GM12878 (cell line): ENCODE measurements around the gene IL32. TPM values are rescaled to one million over a fixed set of nuclear protein-coding genes. Genes with fewer than 3 reads are reported as not detected.

Experiments used
- CBFB ChIP-seq: IDR thresholded peaks from 2 replicates; pipeline ENCODE4 v1.6.1; 2016; ENCODE audit warnings: antibody characterized with exemption, low read depth
- CBX3 ChIP-seq: fragments of 200-600 bp; sonication (generic); IDR thresholded peaks from 2 replicates; pipeline ENCODE4 v1.6.1; 2016; ENCODE audit warnings: low read depth, borderline replicate concordance
- EZH2 ChIP-seq: IDR thresholded peaks from 2 replicates; pipeline ENCODE4 v1.6.1; 2012; ENCODE audit warnings: low read depth, mild to moderate bottlenecking, control low read depth, inconsistent platforms, low read length, borderline replicate concordance; ENCODE audit not compliant: control insufficient read depth
- FOS ChIP-seq: IDR thresholded peaks from 3 replicates; pipeline ENCODE4 v1.6.1; 2011; ENCODE audit warnings: borderline replicate concordance; ENCODE audit not compliant: insufficient read length; ENCODE audit errors: extremely low read depth
- FOXM1 ChIP-seq: IDR thresholded peaks from 2 replicates; pipeline ENCODE4 v1.6.1; 2012; ENCODE audit warnings: low read depth, mild to moderate bottlenecking, inconsistent platforms, low read length, moderate library complexity
- IKZF1 ChIP-seq: fragments of 450-650 bp; conservative IDR thresholded peaks from 2 replicates; pipeline ENCODE4 v1.6.1; 2017; ENCODE audit warnings: antibody characterized with exemption, mild to moderate bottlenecking
- IKZF2 ChIP-seq, 2 experiments: fragments of 450-650 bp; IDR thresholded peaks; 2 replicates each; pipeline ENCODE4 v1.6.1; 2017; ENCODE audit warnings: mild to moderate bottlenecking in 2 of 2, moderate library complexity in 2 of 2
- KLF5 ChIP-seq: fragments of 450-650 bp; IDR thresholded peaks from 2 replicates; pipeline ENCODE4 v1.6.1; 2014; ENCODE audit warnings: mild to moderate bottlenecking; ENCODE audit not compliant: partially characterized antibody
- MEF2A ChIP-seq: IDR thresholded peaks from 2 replicates; pipeline ENCODE4 v1.6.1; 2011; ENCODE audit warnings: low read depth, mild to moderate bottlenecking, low read length, moderate library complexity; ENCODE audit not compliant: insufficient read depth
- MYC ChIP-seq: IDR thresholded peaks from 2 replicates; pipeline ENCODE4 v1.6.1; 2011; ENCODE audit warnings: mild to moderate bottlenecking, low read length, moderate library complexity, inconsistent platforms; ENCODE audit not compliant: insufficient read depth, insufficient replicate concordance, insufficient read length, severe bottlenecking
- NFIC ChIP-seq: IDR thresholded peaks from 2 replicates; pipeline ENCODE4 v1.6.1; 2012; ENCODE audit warnings: low read depth, mild to moderate bottlenecking, inconsistent platforms, low read length, moderate library complexity
- RB1 ChIP-seq: fragments of 450-650 bp; formaldehyde crosslinking; IDR thresholded peaks from 2 replicates; pipeline ENCODE4 v1.6.1; 2017; ENCODE audit warnings: mild to moderate bottlenecking, borderline replicate concordance
- SREBF1 ChIP-seq: IDR thresholded peaks from 2 replicates; pipeline ENCODE4 v1.6.1; 2012; ENCODE audit warnings: mild to moderate bottlenecking, low read length
- YY1 ChIP-seq: IDR thresholded peaks from 2 replicates; pipeline ENCODE4 v1.6.1; 2011; ENCODE audit warnings: low read depth, mild to moderate bottlenecking, low read length
- ZNF384 ChIP-seq: IDR thresholded peaks from 2 replicates; pipeline ENCODE4 v1.6.1; 2012; ENCODE audit warnings: low read depth, mild to moderate bottlenecking, low read length, improper control_type of control experiment, borderline replicate concordance
- polyA plus RNA-seq, 11 experiments: library from polyadenylated mRNA; depleted of rRNA in 4 of 11; unstranded in 6 of 11; stranded (reverse) in 5 of 11; fragments of >200 nt; fragmentation: Nextera tagmentation in 4 of 11; fragmentation: Illumina TruSeq in 1 of 11; extraction: Ambion mirVana in 4 of 11; extraction: Trizol in 1 of 11; gene quantifications; 1 replicate in 1 of 11; 2 replicates in 10 of 11; pipeline versions ENCODE4 v1.2.1 to v1.2.3, GENCODE V29; 2011 to 2016; ENCODE audit warnings: inconsistent platforms in 2 of 11, missing spikeins in 2 of 11, low read depth in 1 of 11
- total RNA-seq, 4 experiments: library from RNA; depleted of rRNA in 3 of 4; stranded (reverse); fragments of >200 nt in 3 of 4; fragmentation: Illumina TruSeq in 1 of 4; extraction: Trizol in 1 of 4; gene quantifications; 2 replicates each; pipeline versions ENCODE4 v1.2.1 to v1.2.3, GENCODE V29; 2013 to 2021
- TF ChIP-seq, protein P1 (sequence below): fragments of 450-650 bp; IDR thresholded peaks from 2 replicates; pipeline ENCODE4 v1.6.1; 2017; ENCODE audit warnings: mild to moderate bottlenecking, low read depth, inconsistent platforms; ENCODE audit not compliant: poor library complexity, severe bottlenecking
- TF ChIP-seq, protein P2 (sequence below), 3 experiments: IDR thresholded peaks in 2 of 3; conservative IDR thresholded peaks in 1 of 3; 2 replicates each; pipeline ENCODE4 v1.5.1; 2011; ENCODE audit warnings: low read depth in 3 of 3, low read length in 3 of 3, mild to moderate bottlenecking in 3 of 3, control low read depth in 2 of 3, moderate library complexity in 2 of 3, inconsistent platforms in 1 of 3, mixed read lengths in 1 of 3; ENCODE audit not compliant: control insufficient read depth in 2 of 3, insufficient read depth in 1 of 3; ENCODE audit errors: extremely low read depth in 1 of 3
- TF ChIP-seq, protein P3 (sequence below): fragments of 450-650 bp; IDR thresholded peaks from 2 replicates; pipeline ENCODE4 v1.6.1; 2017; ENCODE audit warnings: mild to moderate bottlenecking, moderate library complexity
- TF ChIP-seq, protein P4 (sequence below): fragments of 450-650 bp; formaldehyde crosslinking; IDR thresholded peaks from 2 replicates; pipeline ENCODE4 v1.4.0; 2022; ENCODE audit warnings: mild to moderate bottlenecking, moderate library complexity

IL32 gene
- total and polyA plus RNA-seq, 10 of the 15 experiments (the other 5 are each of a cell fraction or from before 2014, with no cell fraction given) = 27.0 to 122 (median 55.8) TPM

DNA sequence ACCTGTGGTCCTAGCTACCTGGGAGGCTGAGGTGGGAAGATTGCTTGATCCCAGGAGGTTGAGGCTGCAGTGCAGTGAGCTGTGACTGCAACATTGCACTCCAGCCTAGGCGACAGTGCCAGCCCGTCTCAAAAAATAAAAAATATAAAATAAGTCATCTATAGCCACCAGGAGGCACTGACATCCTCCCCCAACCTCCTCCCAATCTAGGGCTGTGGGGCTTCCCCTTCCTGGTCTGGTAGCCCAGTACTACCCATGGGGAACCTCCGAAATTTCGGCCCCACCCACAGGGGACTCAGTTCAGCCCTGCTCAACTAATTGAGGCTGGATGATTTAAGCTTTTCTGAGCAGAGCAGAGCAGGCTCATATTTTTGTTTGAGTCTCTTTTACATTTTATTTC, 30.4 kb downstream of the IL32 start (continued):
- TF ChIP-seq, protein P1, sequence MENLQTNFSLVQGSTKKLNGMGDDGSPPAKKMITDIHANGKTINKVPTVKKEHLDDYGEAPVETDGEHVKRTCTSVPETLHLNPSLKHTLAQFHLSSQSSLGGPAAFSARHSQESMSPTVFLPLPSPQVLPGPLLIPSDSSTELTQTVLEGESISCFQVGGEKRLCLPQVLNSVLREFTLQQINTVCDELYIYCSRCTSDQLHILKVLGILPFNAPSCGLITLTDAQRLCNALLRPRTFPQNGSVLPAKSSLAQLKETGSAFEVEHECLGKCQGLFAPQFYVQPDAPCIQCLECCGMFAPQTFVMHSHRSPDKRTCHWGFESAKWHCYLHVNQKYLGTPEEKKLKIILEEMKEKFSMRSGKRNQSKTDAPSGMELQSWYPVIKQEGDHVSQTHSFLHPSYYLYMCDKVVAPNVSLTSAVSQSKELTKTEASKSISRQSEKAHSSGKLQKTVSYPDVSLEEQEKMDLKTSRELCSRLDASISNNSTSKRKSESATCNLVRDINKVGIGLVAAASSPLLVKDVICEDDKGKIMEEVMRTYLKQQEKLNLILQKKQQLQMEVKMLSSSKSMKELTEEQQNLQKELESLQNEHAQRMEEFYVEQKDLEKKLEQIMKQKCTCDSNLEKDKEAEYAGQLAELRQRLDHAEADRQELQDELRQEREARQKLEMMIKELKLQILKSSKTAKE = no peak
- TF ChIP-seq KLF5 (no peak), SREBF1 (no peak), MEF2A (0 out of 2 replicates have a peak, but pooled peaks have one; percentile 8), MYC (no peak), RB1 (no peak), ZNF384 (0 out of 2 replicates have a peak, but pooled peaks have one; percentile 36), EZH2 (no peak), IKZF1 (no peak), YY1 (0 out of 2 replicates have a peak, but pooled peaks have one; percentile 27), IKZF2 (IDR thresholded peaks at IDR 0.05) (no peak), CBFB (no peak), FOS (no peak), CBX3 (no peak), FOXM1 (no peak), NFIC (no peak)
- TF ChIP-seq, protein P2, sequence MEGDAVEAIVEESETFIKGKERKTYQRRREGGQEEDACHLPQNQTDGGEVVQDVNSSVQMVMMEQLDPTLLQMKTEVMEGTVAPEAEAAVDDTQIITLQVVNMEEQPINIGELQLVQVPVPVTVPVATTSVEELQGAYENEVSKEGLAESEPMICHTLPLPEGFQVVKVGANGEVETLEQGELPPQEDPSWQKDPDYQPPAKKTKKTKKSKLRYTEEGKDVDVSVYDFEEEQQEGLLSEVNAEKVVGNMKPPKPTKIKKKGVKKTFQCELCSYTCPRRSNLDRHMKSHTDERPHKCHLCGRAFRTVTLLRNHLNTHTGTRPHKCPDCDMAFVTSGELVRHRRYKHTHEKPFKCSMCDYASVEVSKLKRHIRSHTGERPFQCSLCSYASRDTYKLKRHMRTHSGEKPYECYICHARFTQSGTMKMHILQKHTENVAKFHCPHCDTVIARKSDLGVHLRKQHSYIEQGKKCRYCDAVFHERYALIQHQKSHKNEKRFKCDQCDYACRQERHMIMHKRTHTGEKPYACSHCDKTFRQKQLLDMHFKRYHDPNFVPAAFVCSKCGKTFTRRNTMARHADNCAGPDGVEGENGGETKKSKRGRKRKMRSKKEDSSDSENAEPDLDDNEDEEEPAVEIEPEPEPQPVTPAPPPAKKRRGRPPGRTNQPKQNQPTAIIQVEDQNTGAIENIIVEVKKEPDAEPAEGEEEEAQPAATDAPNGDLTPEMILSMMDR (IDR thresholded peaks at IDR 0.05 in 2 of 3, conservative IDR thresholded peaks at IDR 0.05 in 1 of 3; ENCODE audit: control insufficient read depth in 2 of 3, extremely low read depth in 1 of 3, insufficient read depth in 1 of 3, low read depth in 3 of 3, low read length in 3 of 3) = peak; percentile 47 to 61 (median 54)
- TF ChIP-seq, protein P3, sequence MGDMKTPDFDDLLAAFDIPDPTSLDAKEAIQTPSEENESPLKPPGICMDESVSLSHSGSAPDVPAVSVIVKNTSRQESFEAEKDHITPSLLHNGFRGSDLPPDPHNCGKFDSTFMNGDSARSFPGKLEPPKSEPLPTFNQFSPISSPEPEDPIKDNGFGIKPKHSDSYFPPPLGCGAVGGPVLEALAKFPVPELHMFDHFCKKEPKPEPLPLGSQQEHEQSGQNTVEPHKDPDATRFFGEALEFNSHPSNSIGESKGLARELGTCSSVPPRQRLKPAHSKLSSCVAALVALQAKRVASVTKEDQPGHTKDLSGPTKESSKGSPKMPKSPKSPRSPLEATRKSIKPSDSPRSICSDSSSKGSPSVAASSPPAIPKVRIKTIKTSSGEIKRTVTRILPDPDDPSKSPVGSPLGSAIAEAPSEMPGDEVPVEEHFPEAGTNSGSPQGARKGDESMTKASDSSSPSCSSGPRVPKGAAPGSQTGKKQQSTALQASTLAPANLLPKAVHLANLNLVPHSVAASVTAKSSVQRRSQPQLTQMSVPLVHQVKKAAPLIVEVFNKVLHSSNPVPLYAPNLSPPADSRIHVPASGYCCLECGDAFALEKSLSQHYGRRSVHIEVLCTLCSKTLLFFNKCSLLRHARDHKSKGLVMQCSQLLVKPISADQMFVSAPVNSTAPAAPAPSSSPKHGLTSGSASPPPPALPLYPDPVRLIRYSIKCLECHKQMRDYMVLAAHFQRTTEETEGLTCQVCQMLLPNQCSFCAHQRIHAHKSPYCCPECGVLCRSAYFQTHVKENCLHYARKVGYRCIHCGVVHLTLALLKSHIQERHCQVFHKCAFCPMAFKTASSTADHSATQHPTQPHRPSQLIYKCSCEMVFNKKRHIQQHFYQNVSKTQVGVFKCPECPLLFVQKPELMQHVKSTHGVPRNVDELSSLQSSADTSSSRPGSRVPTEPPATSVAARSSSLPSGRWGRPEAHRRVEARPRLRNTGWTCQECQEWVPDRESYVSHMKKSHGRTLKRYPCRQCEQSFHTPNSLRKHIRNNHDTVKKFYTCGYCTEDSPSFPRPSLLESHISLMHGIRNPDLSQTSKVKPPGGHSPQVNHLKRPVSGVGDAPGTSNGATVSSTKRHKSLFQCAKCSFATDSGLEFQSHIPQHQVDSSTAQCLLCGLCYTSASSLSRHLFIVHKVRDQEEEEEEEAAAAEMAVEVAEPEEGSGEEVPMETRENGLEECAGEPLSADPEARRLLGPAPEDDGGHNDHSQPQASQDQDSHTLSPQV = no peak
- TF ChIP-seq, protein P4, sequence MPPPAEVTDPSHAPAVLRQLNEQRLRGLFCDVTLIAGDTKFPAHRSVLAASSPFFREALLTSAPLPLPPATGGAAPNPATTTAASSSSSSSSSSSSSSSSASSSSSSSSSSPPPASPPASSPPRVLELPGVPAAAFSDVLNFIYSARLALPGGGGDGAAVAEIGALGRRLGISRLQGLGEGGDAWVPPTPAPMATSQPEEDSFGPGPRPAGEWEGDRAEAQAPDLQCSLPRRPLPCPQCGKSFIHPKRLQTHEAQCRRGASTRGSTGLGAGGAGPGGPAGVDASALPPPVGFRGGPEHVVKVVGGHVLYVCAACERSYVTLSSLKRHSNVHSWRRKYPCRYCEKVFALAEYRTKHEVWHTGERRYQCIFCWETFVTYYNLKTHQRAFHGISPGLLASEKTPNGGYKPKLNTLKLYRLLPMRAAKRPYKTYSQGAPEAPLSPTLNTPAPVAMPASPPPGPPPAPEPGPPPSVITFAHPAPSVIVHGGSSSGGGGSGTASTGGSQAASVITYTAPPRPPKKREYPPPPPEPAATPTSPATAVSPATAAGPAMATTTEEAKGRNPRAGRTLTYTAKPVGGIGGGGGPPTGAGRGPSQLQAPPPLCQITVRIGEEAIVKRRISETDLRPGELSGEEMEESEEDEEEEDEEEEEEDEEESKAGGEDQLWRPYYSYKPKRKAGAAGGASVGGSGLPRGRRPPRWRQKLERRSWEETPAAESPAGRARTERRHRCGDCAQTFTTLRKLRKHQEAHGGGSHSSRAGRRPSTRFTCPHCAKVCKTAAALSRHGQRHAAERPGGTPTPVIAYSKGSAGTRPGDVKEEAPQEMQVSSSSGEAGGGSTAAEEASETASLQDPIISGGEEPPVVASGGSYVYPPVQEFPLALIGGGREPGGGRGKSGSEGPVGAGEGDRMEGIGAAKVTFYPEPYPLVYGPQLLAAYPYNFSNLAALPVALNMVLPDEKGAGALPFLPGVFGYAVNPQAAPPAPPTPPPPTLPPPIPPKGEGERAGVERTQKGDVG (CRISPR knock-in tag) = no peak
